ENCODE data around the gene CDK19. TPM values are rescaled to one million over a fixed set of nuclear protein-coding genes. Genes with fewer than 3 reads are reported as not detected.

Gene CDK19
- polyA plus RNA-seq, 6 donors from 2014 or later, result 0.51 to 5.4 (median 3.9) TPM

DNA sequence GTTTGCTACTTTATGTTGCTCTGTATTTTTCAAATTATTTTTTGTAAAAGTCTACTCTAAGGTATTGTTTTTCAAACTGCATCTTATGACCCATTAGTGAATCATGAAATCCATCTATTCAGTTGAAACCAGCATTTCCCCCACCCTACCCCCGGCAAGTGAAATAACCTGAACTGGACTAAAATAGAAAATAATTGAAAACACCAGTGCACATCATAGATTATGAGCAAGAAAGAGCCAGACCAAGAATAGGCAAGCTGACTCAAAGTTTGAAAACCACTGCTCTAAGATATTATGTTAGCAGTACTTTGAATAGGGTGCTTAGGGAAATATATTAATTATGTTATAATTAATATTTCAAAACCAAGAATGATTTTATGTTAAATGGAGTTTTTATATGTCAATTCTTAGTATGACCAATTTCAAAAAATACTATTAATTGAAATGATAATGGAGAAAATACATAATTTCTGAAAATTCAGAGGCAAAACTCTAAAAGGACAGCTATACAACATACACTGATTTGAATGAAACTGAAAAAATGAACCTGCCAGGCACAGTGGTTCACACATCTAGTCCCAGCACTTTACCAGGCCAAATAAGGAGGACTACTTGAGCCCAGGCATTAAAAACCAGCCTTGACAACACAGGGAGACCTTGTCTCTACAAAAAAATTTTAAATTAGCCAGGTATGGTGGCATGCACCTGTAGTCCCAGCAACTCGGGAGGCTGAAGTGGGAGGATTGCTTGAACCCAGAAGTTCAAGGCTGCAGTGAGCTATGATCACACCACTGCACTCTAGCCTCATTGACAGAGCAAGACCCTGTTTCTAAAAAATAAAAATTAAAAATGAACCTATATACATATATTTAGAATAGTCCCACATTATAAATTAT lies 112.0 kb downstream of the CDK19 start:
- H3K27me3 Mint-ChIP-seq, result no peaks in the 10 kb centered on the region
- peak overlapping the region in 3 of 6 donors; percentile 38 to 72 (median 49) for H3K27ac Mint-ChIP-seq
- DNase-seq (no peak), ATAC-seq (ENCODE audit: low read depth in 2 of 2) (no peak)
- peaks cover 6 to 17% (median 8%) of the 10 kb centered on the region in 3 donors for H3K4me1 Mint-ChIP-seq
- no peak overlapping the region for H3K4me3 Mint-ChIP-seq
- H3K36me3 Mint-ChIP-seq, result no peaks in the 10 kb centered on the region
- H3K9me3 Mint-ChIP-seq, result no peaks in the 10 kb centered on the region

- Mint-ChIP-seq H3K9me3 (peaks cover 0 to 7% (median 0%) of the 10 kb centered on the region in 7 donors), H3K4me3 (no peak overlapping the region), H3K27me3 (no peaks in the 10 kb centered on the region), H3K27ac (peak overlapping the region in 3 of 6 donors; percentile 7 to 64 (median 28)), H3K4me1 (peaks cover 13 to 21% (median 14%) of the 10 kb centered on the region in 3 donors), H3K36me3 (peaks cover 0 to 6% of the 10 kb centered on the region in 2 donors)
- DNase-seq (no peak), ATAC-seq (ENCODE audit: low read depth in 2 of 2) (no peak)
Observed at GRCh38 chr6:110699780-110700179, 115.5 kb downstream of the CDK19 start.

DNA sequence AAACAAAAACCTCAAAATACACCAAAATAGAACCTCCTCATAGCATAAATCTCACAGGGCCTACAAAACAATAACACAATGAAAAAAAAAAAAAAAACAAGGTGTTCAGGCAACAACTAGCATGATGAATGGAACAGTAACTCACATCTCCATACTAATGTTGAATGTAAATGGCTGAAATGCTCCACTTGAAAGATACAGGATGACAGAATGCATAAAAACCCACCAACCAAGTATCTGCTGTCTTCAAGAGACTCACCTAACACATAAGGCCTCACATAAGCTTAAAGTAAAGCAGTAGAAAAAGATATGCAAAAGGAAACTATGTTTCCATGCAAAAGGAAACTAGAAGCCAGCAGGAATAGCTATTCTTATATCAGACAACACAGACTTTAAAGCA lies 121.3 kb downstream of the CDK19 start:
- Mint-ChIP-seq H3K27me3 (no peaks in the 10 kb centered on the region), H3K4me1 (peaks cover 23 to 39% (median 31%) of the 10 kb centered on the region in 3 donors), H3K27ac (peak overlapping the region in 1 of 6 donors; percentile 26), H3K9me3 (peaks cover 0 to 11% (median 3%) of the 10 kb centered on the region in 7 donors), H3K36me3 (peaks cover 0 to 13% of the 10 kb centered on the region in 2 donors), H3K4me3 (no peak overlapping the region)
- ATAC-seq (ENCODE audit: low read depth in 2 of 2) (no peak), DNase-seq (no peak)

- H3K27ac Mint-ChIP-seq, result peak overlapping the region in 2 of 6 donors; percentile 12 to 54
- ATAC-seq (ENCODE audit: low read depth in 2 of 2) (no peak), DNase-seq (no peak)
- peaks cover 0 to 13% of the 10 kb centered on the region in 2 donors for H3K36me3 Mint-ChIP-seq
- H3K9me3 Mint-ChIP-seq, result peaks cover 0 to 11% (median 3%) of the 10 kb centered on the region in 7 donors
- H3K4me1 Mint-ChIP-seq, result peaks cover 30 to 46% (median 38%) of the 10 kb centered on the region in 3 donors
- no peak overlapping the region for H3K4me3 Mint-ChIP-seq
- no peaks in the 10 kb centered on the region for H3K27me3 Mint-ChIP-seq
Observed at GRCh38 chr6:110693296-110693695, 122.0 kb downstream of the CDK19 start.

DNA sequence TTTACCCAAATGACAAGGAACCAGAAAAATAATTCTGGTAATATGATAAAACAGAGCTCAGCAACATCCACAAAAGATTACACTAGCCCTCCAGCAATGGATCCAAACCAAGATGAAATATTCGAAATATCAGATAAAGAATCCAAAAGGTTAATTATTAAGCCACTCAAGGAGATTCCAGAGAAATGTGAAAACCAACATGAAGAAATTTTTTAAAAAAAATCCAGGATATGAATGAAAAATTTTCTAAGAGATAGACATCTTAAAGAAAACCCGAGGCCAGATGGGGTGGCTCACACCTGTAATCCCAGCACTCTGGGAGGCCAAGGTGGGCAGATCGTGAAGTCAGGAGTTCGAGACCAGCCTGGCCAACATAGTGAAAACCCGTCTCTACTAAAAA lies 124.4 kb downstream of the CDK19 start:
- peaks cover 35 to 50% (median 48%) of the 10 kb centered on the region in 3 donors for H3K4me1 Mint-ChIP-seq
- no peaks in the 10 kb centered on the region for H3K27me3 Mint-ChIP-seq
- H3K27ac Mint-ChIP-seq, result peak overlapping the region in 2 of 6 donors; percentile 5 to 47

DNA sequence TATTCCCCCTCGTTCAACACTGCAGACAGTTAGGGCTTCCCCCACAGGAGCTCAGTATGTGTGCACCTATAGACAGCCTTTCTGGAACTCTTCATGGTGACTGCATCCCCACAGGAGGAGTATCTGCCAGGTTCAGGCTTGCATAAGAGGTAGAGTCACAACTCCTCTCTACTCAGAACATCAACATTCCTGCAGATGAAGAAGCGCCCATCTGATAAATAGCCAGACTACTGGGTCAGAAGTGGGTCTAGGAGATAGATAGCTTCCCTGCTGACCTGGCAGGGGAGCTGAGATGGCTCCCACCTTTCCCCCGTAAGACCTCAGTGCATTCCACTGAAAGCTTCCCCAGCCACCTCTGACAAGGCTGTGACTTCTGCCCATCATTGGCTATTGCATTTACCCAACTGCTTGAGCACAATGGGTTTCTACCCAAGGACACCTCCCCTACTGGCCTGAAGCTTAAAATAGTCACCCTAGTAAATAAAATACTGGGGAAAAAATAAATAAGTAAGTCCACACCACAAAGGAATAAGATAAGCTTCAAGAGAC lies 125.1 kb downstream of the CDK19 start:
- Mint-ChIP-seq H3K27me3 (no peaks in the 10 kb centered on the region), H3K4me1 (peaks cover 32 to 45% (median 41%) of the 10 kb centered on the region in 3 donors), H3K9me3 (peaks cover 0 to 9% (median 3%) of the 10 kb centered on the region in 7 donors), H3K27ac (peak overlapping the region in 2 of 6 donors; percentile 31 to 44), H3K4me3 (no peak overlapping the region), H3K36me3 (peaks cover 0 to 8% of the 10 kb centered on the region in 2 donors)
- ATAC-seq (ENCODE audit: low read depth in 2 of 2) (no peak), DNase-seq (no peak)

More for the DNA sequence above, 124.4 kb downstream of the CDK19 start:
- Mint-ChIP-seq H3K4me3 (peak overlapping the region in 1 of 8 donors; percentile 35), H3K9me3 (peaks cover 0 to 9% (median 3%) of the 10 kb centered on the region in 7 donors), H3K36me3 (peaks cover 0 to 8% of the 10 kb centered on the region in 2 donors)
- no peak for ATAC-seq (ENCODE audit: low read depth in 2 of 2)
- no peak for DNase-seq

DNA sequence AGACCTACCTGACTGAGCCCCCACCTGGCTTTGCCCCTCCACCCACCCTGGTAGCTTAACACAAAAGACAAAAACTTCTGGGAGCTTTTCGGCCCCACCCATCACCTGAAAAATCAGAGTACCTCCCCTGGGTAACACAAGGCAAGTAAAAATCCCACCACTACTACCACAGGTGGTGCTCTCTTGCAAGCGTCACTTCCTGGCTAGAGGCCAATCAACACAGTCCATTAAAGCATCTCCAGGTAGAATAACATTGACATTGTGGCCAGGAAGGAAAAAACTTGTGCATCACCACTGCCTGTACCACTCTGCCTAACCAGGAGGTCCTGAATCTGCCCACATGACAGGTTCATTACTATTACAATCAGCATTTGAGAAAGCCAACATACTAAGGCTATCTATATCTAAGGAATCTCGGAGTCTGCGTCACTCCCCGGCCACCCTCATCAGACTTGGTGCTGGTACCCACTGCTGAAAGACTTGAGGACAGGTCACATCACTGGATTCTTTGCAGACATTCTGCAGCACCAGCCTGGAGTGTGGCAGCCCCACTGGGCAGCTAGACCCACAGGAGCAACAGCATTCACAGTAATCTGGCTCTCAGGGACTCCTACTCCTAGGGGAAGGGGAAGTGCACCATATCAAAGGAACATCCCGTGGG lies 125.9 kb downstream of the CDK19 start:
- peaks cover 0 to 6% (median 0%) of the 10 kb centered on the region in 7 donors for H3K9me3 Mint-ChIP-seq
- H3K27ac Mint-ChIP-seq, result peak overlapping the region in 2 of 6 donors; percentile 24 to 48
- no peaks in the 10 kb centered on the region for H3K27me3 Mint-ChIP-seq
- DNase-seq, result no peak
- H3K4me3 Mint-ChIP-seq, result no peak overlapping the region
- peaks cover 0 to 5% of the 10 kb centered on the region in 2 donors for H3K36me3 Mint-ChIP-seq
- peak; percentile 66 to 72 for ATAC-seq (ENCODE audit: low read depth in 2 of 2)
- peaks cover 24 to 38% (median 33%) of the 10 kb centered on the region in 3 donors for H3K4me1 Mint-ChIP-seq

GRCh38 chr6:110688661-110689268 lies 126.5 kb downstream of the CDK19 start:
- H3K27me3 Mint-ChIP-seq, result no peaks in the 10 kb centered on the region

GRCh38 chr6:110687326-110687725 lies 127.9 kb downstream of the CDK19 start:
- no peaks in the 10 kb centered on the region for H3K27me3 Mint-ChIP-seq
- H3K36me3 Mint-ChIP-seq, result no peaks in the 10 kb centered on the region
- H3K9me3 Mint-ChIP-seq, result no peaks in the 10 kb centered on the region
- ATAC-seq (ENCODE audit: low read depth in 2 of 2) (no peak), DNase-seq (no peak)
- H3K4me1 Mint-ChIP-seq, result peaks cover 23 to 35% (median 35%) of the 10 kb centered on the region in 3 donors
- H3K27ac Mint-ChIP-seq, result peak overlapping the region in 1 of 6 donors; percentile 53
- H3K4me3 Mint-ChIP-seq, result no peak overlapping the region

More at GRCh38 chr6:110688661-110689268, 126.5 kb downstream of the CDK19 start:
- H3K4me1 Mint-ChIP-seq, result peaks cover 23 to 32% (median 32%) of the 10 kb centered on the region in 3 donors
- H3K27ac Mint-ChIP-seq, result peak overlapping the region in 2 of 6 donors; percentile 53 to 84
- no peak for ATAC-seq (ENCODE audit: low read depth in 2 of 2)
- H3K9me3 Mint-ChIP-seq, result no peaks in the 10 kb centered on the region
- DNase-seq, result no peak
- peak overlapping the region in 1 of 8 donors; percentile 77 for H3K4me3 Mint-ChIP-seq
- H3K36me3 Mint-ChIP-seq, result no peaks in the 10 kb centered on the region

- Mint-ChIP-seq H3K27ac (no peak overlapping the region), H3K27me3 (no peaks in the 10 kb centered on the region), H3K36me3 (no peaks in the 10 kb centered on the region), H3K9me3 (no peaks in the 10 kb centered on the region), H3K4me3 (no peak overlapping the region), H3K4me1 (peaks cover 11 to 22% (median 21%) of the 10 kb centered on the region in 3 donors)
- DNase-seq (no peak), ATAC-seq (ENCODE audit: low read depth in 2 of 2) (no peak)
Observed at GRCh38 chr6:110683241-110683640, 132.0 kb downstream of the CDK19 start.

- DNase-seq (peak; percentile 72), ATAC-seq (ENCODE audit: low read depth in 2 of 2) (peak; percentile 99)
- no peaks in the 10 kb centered on the region for H3K36me3 Mint-ChIP-seq
- H3K9me3 Mint-ChIP-seq, result no peaks in the 10 kb centered on the region
- H3K4me1 Mint-ChIP-seq, result peaks cover 13 to 16% (median 14%) of the 10 kb centered on the region in 3 donors
- peak overlapping the region in 1 of 8 donors; percentile 38 for H3K4me3 Mint-ChIP-seq
- peak overlapping the region in 3 of 6 donors; percentile 78 to 83 (median 78) for H3K27ac Mint-ChIP-seq
- H3K27me3 Mint-ChIP-seq, result no peaks in the 10 kb centered on the region
Observed at GRCh38 chr6:110682460-110682853, 132.8 kb downstream of the CDK19 start.

- Mint-ChIP-seq H3K4me1 (peaks cover 7 to 11% (median 9%) of the 10 kb centered on the region in 3 donors), H3K27ac (peak overlapping the region in 3 of 6 donors; percentile 33 to 78 (median 78)), H3K4me3 (peak overlapping the region in 1 of 8 donors; percentile 38), H3K9me3 (no peaks in the 10 kb centered on the region), H3K36me3 (no peaks in the 10 kb centered on the region), H3K27me3 (no peaks in the 10 kb centered on the region)
- DNase-seq (no peak), ATAC-seq (ENCODE audit: low read depth in 2 of 2) (peak in 1 of 2 donors; percentile 5)
Observed at GRCh38 chr6:110681543-110682459, 133.5 kb downstream of the CDK19 start.

All from naive B cell (primary cell).